RPMI8226 (cell line): Measurements from ENCODE around the gene KCNC1.
A peak's percentile ranks its signal among the peaks of the same experiment; 100 is the strongest.

Experiments used
- DNase-seq: peaks from one replicate; pipeline ENCODE4 v3.0.0-alpha.2; 2015

The KCNC1 gene

DNA sequence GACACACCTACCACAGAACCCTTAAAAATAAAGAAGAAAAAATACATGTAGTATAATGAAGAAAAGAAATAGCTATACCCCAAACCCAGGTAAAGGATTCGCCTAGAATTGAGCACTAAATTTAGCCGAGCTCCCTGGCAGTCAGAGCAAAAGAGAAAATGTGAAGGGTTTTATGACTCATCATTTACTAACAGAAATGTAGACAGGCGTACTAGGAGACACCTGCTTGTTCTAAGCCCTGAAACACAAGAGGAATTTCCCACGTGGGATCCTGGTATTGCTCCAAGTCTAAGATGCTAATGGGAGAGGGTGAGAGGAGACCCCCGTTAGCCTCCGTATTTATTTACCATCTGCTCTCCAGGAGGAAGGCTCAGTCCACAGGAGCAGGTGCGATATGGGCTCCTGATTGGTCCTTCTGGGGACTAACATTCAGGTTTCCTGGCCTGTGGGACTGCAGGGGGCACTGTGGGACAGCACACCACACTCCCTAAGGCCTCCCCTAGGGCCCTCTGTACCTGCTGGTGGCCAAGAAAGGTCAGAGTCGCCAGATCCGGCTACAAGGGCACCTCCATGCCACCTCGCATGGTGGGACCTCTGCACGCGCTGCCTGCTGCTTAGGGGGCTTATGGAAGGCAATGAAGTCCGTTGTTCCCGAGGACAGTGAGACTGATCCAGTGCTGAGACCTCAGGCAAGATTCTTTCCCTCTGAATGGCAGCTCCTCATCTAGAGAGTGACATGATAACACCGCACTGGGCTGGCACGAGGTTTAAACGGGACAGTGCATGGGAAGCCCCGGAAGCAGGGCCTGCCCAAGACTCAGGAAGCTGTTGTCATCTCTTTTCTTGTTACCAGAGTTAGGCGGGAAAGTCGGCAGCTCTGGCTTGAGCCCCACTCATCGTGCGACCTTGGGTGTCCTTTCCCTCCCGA, 25.8 kb downstream of the KCNC1 start:
- peak; percentile 68 for DNase-seq

DNA sequence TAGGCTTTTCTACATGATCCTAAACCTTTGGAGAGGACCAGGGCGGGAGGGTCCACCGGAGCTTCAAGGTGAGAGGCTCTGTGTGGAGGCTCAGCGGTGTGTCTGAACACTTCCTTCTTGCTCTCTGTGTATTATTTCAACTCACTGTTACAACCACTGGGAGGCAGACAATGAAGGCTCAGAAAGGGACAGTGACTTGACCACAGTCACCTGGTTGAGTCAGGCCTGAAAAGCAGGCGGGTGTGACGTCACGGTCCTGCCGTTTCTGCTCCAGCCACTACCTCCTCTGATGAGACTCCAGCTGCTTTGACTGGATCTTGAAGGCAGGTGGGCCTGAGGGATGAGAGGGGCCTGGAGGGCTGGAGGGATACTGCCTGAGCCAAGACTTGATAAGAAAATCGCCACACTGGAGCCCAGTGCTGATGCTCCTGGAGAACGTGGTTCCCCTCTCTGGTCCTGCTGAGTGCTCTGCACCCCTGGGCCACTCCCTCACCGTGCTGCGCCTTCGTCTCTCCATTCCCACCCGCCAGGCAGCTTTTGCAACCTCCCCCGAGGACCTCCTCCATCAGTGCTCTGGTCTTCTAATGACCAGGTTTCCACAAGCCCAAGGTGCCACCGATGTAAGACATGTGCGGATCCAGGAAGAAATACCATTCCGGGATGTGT, 27.9 kb downstream of the KCNC1 start:
- DNase-seq: peak; percentile 13

DNA sequence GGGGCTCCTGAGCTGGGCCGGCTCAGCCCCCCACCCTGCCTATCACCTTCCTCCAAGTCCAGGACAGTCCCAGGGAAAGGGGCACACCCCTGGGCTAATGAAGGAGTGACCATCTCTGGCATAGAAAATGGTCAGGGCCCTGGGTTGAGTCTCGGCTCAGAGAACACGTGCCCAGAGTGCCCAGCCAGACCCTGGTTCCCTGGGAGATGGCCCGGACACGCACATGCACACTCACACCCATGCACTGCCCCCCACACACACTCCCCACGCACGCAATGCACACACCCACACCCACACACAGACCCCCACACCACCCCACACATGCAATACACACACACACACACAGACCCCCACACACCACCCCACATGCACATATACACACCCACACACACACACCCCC, 28.7 kb downstream of the KCNC1 start:
- DNase-seq: no peak

DNA sequence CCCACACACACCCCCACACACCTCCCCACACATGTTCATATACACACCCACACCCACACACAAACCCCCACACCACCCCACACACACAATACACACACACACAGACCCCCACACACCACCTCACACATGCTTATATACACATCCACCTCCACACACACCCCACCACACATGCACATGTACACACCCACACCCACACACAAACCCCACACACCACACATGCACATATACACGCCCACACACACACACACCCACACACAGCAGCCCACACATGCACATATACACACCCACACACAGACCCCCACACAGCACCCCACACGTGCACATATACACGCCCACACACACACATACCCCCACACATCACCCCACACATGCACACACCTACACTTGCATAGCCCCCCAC, 29.1 kb downstream of the KCNC1 start:
- no peak for DNase-seq

DNA sequence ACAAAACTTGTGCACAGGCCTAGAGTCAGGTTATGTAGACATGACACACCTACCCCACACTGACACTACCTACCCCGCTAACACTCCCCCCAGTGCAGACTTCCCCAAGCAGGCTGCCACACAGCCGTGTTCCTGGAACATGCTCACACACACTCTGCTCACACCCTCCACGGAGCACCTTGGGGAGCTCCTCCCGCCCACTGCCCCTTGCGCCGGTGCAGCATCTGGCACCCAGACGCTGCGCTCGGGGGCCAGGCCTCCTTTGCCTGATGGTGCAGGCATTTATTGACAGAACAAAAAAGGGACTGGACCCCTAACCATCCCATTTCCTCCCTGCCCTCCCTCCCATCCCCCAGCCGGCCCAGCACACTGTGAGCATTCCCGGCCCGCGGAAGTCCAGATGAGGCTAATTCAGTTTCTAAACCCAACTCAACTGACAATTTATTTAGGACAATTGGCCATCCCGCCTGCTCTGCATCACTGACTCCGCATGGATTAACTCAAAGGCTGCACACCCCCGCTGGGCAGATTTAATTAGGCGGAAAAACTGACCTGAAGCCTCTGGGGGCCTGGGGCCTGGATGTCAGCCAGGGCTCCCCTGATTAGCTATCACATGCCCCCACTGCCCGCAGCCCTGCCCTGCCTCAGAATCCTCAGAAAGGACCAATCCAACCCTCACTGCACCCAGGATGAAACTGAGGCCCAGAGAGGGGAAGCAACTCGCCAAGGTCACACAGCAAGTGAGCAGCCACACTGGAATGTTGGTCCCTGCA, 30.1 kb downstream of the KCNC1 start:
- DNase-seq: no peak

DNA sequence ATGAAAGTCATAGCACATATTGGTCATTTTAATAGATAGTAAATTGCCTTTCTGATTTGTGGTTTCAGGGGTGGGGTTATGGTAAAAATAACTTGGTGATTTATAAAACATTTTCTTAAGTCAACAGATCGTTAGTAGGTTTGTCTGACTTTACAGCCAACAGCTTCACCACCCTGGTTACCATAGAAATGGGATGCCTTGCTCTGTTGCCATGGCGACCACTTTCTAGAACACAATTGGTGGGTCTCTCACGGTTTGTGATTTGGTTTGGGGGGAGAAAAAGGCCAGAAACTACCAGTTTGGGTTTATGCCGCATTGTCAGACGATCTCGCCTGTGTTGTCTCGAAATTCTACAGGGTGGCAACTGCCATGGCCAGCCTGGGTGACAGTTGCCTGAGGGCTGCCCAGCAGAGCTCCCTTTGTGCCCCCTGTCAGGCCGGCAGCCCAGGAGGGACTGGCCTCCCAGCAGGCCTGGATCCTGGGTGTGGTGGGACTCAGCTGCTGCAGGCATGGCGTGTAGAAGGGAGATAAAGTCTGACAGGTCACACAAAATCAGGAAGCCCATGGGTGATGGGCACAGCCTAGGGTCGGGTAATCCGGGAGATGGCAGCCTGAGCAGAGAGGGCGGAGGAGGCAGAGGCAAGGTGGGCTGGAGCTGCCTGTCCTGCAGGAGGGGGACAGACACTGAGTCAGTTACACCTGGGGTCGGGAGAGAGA, 30.9 kb downstream of the KCNC1 start:
- no peak for DNase-seq

DNA sequence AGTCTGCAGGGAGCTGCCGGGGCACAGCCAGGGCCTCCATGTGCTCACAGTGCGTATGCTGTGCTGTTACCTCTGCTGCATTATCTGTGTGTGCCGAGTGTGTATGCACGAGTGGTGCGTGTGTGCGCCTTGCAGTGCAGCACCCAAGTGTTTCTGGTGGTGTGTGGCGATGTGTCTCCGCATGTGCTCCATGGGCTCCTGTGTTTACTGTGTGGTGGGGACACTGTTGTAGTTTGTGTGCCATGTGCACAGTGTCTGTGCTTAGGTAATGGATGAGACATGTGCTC, 31.4 kb downstream of the KCNC1 start:
- DNase-seq: no peak

DNA sequence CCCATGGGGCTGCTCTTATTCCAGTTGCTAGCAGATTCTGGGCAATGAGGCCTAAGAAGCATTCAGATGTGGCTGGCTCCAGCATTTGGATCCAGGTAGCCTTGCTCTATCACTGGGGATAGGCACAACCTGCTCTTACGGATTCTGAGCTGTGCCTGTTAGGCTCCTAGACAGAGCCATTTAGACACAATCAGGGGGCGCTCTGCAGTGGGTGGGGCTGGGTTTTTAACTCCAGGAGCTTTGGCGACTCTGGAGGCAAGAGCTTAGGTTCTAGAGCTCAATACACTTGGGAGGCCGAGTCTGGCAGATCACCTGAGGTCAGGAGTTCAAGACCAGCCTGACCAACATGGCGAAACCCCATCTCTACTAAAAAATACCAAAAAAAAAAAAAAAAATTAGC, 32.0 kb downstream of the KCNC1 start:
- DNase-seq: no peak

DNA sequence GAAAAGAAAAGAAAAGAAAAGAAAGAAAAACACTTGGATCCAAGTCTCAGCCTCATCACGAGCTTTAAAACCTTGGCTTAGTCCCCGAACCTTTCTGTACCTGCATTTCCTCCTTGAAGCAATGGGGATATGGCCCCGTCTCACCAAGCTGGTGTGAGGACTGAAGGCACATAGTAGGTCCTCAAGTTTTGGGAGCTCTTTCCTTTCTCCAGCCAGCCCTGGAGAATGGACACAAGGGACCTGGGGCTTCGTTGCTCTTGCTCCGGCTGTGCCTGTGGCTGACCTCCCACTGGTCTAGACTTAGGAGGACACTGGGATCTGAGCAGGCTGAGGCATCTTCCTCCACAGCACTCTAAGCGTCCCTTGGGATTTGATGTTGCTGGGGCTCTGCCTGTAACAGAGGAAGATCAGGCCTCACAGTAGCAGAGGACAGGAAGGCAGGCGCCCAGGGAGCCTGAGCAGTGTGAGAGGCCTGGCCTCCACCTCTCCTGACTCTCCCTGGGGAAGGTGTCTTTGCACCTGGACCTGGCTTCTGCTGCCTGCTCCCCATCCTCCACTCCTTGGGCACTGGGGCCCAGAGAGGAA, 32.8 kb downstream of the KCNC1 start:
- no peak for DNase-seq

DNA sequence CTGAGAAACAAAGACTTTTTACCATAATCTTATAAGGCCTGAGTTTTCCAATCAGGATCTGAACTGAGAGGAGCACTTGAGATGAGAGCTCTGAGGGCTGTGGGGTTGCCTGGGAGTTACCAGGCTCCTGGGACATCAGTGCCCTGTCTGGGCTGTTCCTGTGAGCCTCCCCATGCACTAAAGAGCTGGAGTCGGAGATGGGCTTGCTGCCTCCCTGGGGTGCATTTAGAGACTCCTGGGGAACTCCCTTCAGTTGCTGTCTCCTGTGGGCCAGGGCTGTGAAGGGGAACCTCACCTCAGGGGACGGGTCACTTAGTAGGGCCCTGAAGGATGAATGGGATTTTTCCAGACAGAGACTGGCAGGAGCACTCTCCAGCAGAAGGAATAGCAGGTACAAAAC, 33.3 kb downstream of the KCNC1 start:
- no peak for DNase-seq

DNA sequence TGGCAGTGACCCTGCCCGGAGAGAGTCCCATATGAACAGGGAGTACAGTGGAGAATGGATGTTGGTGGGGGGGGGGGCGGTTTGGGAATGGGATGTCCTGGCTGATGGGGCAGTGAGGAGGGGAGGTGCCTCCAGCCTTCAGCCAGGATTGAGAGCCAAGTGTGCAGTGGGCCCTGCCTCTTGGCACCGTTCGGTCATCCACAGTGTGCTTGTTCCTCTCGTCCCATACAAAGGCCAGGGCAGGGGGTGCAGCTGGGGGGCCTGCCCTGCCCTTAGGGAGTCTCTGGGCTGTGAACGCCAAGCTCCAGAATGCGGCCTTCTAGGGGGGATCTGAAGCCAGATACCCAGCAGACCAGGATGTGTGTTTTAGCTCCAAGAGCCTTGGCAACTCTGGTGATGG, 34.0 kb downstream of the KCNC1 start:
- DNase-seq: no peak

DNA sequence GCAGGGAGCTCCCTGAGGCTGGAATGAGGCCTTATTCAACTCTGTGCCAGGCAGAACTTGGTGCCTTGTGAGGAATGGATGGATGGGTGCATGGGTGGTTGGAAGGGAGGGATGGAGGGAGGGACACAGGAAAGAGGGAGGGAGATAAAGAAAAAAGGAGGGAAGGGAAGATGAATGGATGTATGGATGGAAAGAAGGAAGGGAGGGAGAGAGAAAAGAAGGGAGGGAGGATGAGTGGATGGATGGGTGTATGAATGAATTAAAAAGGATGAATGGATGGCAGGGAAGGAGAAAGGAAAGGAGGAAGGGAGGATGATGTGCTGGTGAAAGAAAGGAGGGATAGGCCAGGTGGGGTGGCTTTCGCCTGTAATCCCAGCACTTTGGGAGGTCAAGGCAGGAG, 34.6 kb downstream of the KCNC1 start:
- DNase-seq: no peak

DNA sequence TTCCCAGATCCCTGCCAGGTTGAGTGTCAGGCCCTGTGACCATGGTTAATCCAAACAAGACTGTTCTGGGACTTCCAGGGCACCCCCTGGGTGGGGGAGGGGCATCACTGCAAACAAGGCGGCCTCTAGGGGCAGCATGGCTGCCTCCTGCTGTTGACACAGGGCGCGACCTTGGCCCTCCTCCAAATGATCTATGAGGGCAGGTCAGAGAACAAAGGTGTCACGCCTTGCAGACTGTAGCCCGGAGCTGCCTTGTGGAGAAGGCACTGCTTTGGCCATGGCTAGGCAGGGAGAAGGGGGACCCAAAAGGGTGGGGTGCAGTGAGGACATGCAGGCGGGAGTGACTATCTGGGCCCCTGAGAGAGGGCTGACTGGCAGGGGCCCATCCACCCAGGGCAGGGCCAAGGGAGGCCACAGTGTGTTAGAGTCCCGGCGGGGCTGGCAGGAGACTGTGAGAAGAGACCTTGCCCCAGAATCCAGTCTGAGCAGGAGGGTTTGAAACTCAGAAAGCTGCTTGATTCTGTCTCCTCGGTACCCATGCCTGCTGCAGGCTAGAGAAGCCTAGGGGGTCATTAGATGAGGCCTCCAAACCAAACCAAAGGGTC, 35.6 kb downstream of the KCNC1 start:
- peak; percentile 70 for DNase-seq

DNA sequence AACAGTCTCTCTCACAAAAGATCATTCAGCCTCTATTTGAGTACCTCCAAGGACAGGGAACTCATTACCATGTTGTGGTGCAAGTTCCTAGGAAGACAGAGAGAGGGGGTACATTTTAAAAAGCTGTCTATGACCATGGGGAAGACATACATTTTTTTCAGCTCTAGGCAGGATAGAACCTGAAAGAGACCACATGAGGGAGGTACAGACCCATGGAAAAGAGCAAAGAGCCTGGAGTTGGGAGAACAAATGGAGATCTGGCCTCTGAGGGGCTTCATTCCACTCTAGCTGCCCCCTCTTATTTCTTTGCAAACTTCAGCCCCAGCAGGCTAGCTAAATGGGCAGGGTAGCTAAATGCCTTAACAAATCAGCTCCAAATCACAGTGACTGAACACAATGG, 36.3 kb downstream of the KCNC1 start:
- DNase-seq: no peak

DNA sequence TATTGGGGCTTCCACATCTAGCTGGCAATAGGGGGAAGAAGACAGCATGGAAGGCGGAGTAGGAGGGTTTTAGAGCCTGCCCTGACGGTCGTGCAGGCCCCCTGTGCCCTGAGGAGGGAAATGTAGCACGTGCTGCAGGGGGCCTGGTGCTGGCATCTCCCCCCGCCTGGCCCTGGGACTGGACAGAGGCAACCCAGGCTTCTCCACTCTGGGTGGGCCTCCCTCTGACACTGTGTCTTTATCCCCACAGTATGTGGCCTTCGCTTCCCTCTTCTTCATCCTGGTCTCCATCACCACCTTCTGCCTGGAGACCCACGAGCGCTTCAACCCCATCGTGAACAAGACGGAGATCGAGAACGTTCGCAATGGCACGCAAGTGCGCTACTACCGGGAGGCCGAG, 36.8 kb downstream of the KCNC1 start:
- no peak for DNase-seq

DNA sequence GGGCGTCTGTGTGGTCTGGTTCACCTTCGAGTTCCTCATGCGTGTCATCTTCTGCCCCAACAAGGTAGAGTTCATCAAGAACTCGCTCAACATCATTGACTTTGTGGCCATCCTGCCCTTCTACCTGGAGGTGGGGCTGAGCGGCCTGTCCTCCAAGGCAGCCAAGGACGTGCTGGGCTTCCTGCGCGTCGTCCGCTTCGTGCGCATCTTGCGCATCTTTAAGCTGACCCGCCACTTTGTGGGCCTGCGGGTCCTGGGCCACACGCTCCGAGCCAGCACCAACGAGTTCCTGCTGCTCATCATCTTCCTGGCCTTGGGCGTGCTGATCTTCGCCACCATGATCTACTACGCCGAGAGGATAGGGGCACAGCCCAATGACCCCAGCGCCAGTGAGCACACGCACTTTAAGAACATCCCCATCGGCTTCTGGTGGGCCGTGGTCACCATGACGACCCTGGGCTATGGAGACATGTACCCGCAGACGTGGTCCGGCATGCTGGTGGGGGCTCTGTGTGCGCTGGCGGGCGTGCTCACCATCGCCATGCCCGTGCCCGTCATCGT, 37.3 kb downstream of the KCNC1 start:
- DNase-seq: no peak

DNA sequence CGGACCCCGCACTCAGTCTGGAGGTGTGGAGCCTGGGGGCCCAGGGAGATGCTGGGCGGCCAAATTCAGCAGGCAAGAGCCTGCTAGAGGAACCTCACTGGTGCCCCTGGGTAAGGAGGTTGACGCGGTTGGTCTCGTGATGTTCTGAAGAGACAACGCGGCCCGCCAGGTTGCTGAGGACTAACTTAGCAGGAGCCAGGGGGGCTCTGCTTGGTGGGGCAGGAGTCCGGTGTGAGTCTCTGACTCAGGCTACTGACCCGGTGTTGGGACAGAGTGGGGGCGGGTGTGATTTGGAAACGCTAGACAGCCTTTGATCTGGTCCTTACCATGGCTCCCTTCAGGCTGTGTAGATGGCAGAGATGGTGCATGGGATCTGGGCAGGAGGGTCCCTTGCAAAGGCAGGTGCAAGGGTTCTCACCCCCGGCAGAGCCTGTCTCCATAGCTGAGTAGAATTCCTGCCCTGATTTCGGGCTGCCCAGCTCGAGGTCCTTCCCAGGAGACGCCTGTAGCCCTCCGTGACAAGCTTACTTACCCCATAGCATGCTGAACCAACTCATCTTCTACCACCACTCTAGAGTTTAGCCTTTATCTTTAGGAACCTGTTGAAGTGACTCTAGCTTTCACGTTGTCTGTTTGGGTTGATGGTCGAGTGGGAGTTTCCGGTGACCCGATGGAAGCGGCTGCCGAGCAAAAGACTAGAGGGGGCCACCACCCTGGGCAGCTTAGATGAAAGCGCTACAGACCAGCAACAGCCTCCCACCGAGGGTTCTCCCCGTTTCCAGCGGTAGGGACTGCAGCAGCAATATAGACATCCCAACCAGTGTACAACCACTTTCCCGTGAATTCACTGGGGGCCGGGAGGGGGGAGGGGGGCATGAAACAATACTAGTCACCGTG, 38.4 kb downstream of the KCNC1 start:
- DNase-seq: no peak

DNA sequence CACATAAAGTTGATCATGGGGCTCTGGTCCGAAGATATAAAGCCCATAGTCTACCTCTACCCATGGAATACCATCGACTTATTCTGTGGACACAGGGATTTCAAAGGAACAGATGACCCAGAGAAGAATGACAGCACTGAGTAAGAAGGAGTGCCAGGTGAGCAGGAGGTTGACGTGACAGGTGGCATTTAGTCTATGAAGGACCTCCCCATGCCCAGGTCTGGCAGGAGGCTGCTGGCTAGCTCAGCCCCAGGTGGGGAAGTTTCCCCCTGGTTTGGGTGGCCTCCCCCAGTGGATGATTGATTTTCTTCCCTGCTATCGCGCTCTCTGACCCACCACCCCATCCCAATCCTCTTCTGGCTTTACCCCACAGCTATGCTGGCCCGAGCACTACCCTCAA, 39.1 kb downstream of the KCNC1 start:
- no peak for DNase-seq

DNA sequence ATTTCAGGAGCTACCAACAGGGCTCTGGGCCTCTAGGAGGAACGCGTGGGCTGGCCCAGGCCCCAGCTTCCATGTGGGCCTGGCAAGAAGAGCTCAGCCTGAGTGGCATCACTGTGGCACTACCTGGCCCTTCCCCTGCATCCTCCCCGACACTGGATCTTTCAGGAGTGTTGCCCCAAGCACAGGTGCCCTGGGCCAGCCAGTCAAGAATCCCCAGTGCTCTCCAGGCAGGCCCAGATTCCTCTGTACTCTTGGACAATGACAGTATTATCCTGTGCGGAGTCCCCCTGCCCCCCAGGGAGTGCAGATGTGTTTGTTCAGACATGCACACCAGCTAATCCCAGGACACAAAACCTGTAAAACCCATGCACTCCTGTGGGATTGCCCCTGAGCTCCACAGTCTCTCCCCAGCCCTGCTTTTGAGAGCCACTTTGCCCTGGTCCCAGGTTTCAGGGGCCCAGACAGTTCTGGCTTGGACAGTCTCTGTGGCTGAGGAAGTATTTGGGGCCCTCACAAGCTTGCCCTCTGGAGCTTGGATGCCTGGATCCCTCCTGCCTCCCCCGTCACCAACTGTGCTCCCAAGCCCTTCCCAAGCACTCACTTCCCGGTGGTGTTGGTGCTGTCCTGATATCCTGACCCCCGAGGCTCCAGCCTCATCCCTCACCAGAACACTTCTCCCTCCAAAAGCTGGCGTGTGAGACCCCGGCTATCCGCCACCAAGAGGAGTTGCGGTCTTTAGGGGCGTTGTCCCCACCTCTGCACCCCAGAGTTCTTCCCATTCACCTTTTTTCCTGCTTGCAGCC, 39.9 kb downstream of the KCNC1 start:
- no peak for DNase-seq

DNA sequence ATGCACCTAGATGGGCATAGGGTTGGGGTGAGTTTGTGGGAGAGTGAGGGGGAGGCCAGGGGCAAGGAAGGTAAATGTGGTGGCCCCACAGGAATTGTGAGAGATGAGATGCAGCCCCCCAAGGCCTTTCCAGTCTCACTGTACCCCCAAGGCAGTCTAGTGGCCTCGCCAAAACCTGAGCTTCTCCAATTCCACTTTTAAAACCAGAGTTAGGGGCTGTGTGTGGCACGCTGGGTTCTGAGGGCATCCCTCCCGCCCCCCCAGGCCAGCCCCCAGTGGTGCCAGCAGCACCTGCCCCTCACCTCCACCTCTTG, 40.4 kb downstream of the KCNC1 start:
- no peak for DNase-seq
